GM19324 (cell line): ENCODE results near the gene UQCRHL.
"Not testable (repeated sequence)": the region's sequence is repeated elsewhere in the genome, so short reads cannot be mapped to it uniquely, and the experiment has no call there.

Source experiments
- ATAC-seq: cut with Tn5 transposase; IDR thresholded peaks from one replicate; pipeline ENCODE4 v1.9.1; 2021; ENCODE audit warnings: mild to moderate bottlenecking, moderate library complexity; ENCODE audit not compliant: unreplicated experiment, low FRiP score

UQCRHL gene

DNA sequence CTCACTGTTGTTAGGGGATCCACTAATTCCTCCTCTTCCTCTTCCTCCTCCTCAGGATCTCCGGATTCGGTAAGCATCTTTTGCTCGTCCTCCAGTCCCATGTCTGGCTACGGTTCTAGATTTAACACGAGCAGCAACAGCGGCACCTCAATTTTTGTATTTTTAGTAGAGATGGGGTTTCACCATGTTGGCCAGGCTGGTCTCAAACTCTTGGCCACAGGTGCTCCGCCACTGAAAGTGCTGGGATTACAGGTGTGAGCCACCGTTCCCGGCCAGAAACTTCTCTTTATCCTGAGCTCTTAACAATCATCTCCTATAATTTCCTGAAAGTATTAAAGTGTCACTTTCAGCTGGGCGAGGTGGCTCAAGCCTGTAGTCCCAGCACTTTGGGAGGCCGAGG lies at the start of gene UQCRHL:
Gene UQCRHL (minus strand): TSS at position 101 of the 400 bp plus-strand sequence. CDS start 0 bp downstream, at position 101.
- not testable (repeated sequence) for ATAC-seq

DNA sequence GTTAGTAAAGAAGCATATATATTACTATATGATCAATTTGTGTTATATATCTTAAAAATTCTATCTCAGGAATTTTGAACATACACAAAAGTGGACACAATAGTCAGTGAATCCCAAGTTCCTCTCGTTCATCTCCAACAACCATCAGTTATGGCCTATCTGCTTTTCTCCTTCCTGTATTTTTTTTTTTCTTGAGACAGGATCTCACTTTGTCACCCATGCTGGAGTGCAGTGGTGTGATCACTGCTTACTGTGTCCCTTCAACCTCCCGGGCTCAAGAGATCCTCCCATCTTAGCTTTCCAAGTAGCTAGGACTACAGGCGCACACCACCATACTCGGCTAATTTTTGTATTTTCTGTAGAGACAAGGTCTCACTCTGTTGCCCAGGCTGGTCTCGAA lies 49.4 kb upstream of the UQCRHL start:
- no peak for ATAC-seq

DNA sequence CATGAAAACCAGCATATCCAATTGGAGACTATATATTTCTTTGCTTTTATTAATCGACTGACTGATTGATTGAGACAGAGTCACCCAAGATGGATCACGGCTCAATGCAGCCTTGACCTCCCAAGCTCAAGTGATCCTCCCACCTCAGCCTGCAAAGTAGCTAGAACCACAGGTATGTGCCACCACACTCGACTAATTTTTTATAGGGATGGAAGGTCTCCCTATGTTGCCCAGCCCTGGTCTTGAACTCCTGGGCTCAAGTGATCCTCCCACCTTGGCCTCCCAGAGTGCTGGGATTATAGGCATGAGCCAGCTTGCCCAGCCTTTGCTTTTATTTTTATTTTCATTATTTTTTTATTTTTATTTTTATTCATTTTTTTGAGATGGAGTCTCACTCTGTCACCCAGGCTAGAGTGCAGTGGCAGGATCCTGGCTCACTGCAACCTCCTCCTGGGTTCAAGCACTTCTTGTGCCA lies 45.4 kb upstream of the UQCRHL start:
- no peak for ATAC-seq

DNA sequence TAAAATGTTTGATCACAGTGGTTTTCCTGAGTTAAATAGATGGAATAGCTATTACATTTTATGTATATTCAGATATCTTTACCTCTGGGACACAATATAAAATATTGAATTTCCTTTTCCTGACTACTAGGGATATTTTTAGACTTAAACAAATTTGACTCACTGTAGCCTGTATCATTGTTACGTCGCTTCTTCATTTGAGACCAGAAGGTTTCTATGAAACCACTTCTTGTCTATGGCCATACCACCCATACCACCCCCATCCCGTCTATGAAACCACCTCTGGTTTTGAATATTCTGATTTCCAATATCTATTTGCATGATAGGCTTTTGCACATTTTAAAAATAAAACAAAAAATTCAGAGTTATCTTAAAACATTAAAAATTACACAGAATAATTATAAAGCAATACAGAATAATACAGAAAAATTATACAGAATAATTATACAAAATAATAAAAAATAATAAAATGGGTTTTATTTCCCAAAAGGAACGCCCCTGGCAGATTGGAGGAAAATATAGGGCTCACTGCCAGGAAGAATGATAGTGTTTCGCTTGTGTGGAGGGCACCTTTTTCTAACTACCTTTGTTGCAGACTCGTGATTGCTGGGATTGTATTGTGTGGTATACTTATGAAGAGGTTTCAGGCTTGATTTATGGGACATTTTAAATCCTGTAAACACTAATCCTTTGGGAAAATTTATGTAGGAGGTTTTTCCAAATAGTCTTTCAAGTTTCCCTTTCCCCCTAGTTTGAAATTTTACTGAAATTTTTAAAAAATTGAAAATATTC lies 44.8 kb upstream of the UQCRHL start:
- no peak for ATAC-seq

DNA sequence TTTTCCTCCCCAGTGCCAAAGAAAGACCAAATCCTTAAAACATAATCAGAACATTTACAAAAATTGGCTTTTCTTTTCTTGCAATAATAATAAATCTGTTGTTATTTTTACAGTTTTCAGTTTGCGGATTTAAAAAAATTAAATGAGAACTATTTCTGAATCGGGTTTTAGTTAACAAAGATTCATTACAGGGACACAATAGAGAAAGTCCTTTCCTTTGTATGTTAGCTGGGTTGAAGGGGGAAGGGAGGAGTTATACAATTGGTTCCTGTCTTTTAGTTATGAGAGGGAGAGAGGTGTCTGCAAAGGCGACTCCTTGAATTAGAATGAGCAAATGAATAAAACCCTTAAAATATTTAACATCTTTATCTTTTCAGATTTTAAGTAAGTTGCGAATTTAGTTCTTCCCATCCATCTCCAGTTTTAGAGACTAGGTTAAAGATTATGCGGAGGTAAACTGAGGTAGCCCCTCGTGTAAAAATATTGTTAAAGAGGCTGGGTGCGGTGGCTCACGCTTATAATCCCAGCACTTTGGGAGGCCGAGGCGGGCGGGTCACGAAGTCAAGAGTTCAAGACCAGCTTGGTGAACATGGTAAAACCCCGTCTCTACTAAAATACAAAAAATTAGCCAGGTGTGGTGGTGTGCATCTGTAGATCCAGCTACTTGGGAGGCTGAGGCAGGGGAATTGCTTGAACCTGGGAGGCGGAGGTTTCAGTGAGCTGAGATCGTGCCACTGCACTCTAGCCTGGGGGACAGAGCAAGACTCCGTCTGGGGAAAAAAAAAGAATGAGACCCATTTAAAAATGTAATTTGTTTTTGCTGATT lies 44.0 kb upstream of the UQCRHL start:
- no peak for ATAC-seq

DNA sequence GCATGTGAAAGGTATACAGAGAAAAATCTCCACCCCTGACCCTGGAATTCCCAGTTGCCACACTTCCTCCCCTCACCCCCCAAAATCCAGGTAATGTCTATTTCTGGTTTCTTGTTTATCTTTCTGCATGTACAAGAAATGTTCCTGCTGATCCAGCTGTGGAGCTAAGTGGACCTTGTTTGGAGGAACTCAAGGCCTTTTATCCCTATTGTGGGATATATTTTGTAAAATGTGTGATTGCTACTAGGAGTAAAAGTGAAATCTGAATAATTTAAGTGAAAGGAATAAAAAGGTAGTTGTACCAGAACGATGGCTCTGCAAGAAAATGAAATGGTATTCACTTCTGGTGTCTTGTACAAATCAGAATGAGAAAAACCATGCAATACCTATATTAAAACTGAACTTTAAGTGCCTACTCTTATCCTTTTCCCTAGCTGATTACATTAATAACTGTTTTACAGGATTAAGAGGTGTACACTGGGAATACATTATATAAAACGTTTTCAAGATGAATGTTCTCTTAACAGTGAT lies 43.1 kb upstream of the UQCRHL start:
- no peak for ATAC-seq

DNA sequence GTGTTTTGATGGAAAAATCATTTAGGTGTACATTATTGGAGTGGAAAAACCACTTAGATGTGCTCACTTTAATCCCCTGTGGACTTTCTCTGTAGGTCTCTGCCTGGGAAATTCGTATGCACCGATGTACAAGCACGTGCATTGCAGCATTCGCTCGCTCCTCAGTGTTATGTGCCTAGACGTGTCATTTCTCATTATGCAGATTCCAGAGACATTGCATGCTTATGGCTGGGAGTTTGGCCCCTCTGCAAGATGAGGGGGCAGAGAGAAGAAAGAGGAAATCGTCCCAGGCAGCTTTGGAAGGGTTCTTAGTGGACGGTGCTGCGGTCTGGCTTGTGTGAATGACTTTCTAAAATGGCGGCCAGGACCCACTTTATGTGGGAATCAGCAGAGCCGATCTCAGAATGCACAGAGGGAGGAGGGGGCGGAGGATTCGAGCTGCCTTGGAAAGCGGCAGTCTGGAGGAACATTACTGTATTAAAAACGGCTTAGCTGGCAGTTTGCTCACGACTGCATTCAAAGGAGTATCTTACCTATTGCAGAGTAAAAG lies 42.4 kb upstream of the UQCRHL start:
- ATAC-seq, result no peak

DNA sequence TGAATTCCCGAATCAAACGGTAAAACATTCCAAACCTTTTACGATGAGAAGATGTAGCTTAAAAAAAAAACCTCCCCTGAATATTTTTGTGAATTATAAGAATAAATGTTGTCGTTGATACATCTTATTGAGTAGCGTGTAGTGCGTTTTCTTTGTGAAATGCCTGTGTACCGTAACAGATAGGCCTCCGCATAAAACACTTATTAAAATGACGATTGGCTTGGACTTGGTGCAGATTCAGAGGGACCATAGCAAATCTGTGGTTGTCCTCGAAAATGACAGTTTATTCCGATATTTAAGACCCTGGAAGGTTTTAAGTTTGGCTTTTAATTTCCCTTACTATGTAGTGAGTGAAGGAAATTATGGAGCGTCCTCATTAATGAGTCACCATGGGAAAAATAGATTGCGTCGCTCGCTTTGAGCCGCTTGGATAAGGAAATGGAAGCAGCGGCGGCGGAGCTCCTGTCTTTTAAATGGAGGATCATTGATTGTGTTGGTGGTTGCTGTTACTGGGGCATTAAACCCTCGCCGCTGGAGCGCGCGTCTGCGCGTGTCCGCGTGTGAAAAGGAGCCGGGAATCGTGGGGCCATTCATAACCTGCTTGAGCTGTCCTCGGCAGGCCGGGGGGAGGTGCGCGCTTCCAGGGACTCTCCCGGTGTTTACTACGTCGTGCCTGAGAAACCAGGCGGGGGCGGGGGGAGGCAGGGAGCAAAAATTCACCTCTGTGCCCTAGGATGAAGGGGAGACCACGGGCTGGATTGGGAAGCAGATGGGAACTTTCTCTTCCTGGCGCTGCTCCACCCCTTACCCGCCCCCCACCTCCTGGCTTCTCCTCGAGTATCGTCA lies 41.7 kb upstream of the UQCRHL start:
- ATAC-seq, result no peak

DNA sequence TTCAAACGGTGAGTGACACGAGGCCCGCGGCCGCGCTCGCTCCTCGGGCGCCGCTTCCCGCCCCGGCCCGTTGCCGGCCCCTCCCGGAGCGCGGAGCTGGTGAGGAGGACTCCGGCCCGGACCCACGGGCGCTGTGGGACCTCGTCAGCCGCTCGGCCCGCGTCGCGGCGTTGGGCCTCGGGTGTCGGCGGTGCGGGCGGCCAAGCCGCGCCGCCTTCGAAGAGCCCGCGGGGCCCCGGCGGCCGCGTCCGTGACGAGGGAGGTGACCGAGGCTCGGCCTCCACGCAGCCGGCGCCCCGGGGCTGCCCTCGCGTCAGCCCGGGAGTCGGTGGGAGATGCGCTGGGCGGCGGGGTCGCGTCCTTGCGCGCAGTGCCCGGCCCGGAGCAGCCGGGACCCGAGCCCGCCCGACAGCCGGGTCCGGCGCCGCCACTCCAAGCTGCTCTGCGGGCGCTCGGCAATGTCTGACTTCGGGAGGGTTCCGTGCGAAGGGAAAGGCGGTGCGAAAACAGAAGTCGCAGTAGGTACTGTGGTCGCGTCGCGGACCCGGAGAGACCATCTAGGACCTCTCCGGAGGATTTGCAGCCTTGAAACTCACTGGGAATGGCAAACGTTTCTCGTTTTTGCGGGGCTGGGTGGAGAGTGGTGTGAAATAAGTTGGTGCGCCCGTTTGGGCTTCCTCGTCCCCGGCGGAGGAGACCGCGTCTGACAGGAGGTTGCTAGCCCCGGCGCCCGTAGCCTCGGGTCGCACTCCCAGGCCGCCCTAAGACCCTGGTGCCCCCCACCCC lies 40.9 kb upstream of the UQCRHL start:
- peak; percentile 17 for ATAC-seq

DNA sequence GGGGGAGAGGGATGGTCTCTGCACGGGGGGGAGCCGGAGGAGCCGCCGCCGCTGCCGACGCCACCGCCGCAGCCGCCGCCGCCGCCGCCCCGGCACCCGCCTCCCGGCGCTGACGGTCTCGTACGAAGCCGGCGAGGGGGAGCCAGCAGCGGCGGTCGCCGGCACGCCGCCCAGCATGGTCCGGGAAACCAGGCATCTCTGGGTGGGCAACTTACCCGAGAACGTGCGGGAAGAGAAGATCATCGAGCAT lies 40.4 kb upstream of the UQCRHL start:
- peak; percentile 26 for ATAC-seq

DNA sequence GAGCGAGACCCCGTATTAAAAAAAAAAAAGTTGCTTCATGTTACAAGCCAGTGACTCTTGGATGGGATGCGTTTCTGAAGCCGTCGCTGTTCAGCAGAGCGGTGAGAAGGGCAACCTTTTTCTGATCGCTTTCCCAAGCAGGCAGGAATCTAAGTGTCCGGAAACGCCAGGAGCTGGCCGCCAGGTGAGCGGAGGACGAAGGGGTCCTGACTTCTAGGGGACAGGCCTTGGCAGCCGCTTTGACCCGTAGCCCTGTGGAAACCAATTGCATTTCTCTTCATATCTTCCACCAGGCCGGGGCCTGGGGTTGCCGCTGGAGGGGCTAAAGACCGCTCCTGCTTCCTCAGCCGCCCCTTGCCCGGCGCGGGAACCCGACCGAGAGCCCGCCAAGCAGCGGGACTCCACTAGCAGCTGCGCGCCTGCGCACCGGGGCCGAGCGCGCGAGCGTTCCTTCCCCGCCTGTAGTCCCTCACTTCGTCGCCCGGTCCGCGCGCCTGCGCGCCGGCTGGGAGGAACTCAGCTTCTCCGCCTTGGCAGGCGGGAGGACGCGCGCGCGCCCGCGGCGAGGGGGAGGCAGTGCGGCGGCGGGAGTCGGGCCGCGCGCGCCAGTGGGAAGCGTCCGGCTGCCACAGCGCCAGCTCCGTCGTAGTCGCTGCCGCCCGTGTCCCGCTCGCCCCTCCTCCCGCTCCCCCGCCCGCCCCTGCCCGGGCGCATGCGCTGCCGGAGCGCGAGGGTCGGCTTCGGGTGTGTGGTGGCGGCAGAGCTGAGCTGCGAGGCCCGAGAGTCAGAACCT lies 39.8 kb upstream of the UQCRHL start, which contains the start of gene SPEN:
Gene SPEN (plus strand): TSS at position 608 of the 793 bp plus-strand sequence. CDS start 361 bp downstream, outside the sequence.
- ATAC-seq, result peak; percentile 78

DNA sequence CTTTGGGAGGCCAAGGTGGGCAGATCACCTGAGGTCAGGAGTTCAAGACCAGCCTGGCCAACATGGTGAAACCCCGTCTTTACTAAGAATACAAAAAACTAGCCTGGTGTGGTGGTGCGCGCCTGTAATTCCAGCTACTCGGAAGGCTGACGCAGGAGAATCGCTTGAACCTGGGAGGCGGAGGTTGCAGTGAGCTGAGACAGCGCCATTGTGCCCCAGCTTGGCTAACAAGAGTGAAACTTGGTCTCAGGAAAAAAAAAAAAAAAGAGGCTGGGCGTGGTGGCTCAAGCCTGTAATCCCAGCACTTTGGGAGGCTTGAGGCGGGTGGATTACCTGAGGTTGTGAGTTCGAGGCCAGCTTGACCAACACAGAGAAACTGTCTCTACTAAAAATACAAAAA lies 38.6 kb upstream of the UQCRHL start:
- not testable (repeated sequence) for ATAC-seq

DNA sequence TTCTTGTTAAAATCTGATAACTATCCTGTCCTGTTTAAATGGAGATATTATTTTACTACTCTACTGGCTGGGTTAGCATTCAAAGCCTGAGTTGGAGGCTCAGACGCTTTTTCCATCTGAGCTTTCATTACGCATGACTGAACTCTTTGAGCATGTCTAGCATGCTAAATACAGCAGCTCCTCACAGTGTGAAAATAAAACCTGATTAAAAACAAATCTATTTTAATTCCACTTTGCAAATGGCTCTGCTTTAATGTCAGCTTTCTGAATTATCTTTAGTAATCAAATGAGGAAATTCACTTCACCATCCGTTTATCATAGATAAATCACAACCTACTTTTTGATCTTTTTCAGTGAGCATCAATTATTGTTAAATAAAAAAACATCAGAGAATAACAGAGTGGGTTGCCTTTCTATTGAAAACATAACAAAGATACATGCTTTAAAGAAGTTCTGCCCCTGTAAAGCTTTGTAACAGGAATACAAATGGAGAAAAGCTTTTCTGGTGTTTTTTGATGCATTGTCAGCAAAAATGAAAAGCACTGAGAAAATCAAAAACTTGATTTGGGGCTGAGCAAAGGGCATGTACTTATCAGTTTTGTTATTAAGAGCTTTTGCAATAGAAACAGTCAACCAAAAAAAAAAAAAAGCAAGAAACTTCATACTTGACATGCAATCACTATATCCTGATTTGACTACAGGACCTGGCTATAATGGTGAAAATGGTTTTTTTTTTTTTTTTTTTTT lies 36.5 kb upstream of the UQCRHL start:
- no peak for ATAC-seq

DNA sequence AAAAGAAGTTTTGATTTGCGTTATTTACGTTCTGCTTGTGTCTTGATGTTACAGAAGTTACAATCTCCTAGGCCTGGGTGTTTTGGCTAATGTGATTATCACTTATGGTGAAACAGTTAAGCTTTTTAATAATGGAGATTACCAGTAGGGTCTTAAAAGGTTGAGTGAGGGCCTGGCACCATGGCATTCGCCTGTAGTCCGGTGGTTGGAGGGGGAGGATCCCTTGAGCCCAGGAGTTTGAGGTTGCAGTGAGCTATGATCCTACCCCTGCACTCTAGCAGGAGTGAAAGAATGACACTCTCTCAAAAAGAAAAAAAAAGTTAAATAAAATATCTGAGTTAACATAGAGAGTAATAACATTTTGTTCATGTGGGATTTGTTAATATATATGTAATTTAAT lies 31.3 kb upstream of the UQCRHL start:
- no peak for ATAC-seq

DNA sequence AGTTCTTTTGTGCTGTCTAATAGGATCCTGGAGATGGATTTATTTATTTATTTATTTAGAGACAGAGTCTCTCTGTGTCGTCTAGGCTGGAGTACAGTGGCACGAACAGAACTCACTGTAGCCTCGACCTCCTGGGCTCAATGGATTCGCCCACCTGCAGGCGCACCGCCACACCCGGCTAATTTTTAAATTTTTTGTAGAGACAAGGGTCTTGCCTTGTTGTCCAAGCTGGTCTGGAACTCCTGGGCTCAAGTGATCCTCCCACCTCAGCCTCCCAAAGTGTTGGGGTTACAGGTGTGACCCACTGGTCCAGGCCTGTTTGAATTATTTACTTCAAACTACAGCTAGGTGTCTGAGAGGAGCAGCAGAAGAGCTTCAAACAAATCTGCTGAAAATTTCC lies 30.5 kb upstream of the UQCRHL start:
- no peak for ATAC-seq

DNA sequence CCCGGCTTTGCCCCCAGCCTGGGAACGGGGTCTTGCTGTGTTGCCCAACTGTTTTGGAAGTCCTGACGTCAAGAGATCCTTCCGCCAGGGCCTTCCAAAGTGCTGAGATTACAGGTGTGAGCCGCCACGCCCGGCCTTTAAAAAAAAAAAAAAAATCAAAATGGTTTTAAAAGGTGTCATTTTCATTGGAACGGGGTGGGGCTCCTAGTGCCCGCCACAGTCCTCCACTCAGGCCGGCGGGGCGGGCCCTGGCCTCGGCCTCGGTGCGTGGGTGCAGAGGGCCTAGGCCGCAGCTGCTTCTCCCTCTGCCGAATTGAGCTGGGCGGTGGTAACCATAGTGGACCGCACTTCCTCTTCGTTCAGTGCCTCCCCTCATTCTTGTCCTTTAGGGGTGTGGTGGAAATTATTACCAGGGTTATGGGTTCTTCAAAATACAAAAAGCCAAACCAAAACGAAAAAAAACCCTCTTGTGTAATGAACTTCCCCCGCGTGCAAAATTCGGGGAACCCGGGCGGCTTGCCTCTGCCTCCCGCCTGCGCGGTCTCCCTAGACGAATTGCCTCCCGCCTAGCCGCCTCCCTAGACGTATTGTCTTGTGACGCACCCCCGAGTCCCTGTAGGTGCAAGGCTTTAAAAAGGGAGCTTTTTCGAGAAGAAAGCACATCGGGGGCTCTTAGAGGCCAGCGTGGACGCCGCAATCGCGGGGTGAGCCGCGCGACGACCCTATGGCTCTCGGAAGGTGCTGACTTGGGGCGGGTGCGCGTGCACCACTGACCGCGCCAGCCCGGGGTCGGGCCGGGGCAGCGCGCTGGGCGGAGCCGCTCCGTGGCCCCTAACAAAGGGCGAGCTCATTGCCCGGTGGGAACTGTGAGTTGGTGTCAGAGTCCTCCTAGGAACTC lies 29.6 kb upstream of the UQCRHL start:
- no peak for ATAC-seq

DNA sequence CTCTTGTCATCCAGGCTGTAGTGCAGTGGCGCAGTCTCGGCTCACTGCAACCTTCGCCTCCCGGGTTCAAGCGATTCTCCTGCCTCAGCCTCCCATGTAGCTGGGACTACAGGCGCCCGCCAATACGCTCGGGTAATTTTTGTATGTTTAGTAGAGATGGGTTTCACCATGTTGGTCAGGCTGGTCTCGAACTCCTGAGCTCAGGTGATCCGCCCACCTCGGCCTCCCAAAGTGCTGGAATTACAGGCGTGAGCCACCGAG lies 29.0 kb upstream of the UQCRHL start:
- not testable (repeated sequence) for ATAC-seq
